HG02938 (cell line): ENCODE data around the gene PCDHGA9.
"Not testable (repeated sequence)": the region's sequence is repeated elsewhere in the genome, so short reads cannot be mapped to it uniquely, and the experiment has no call there.

Experiments used
- ATAC-seq: cut with Tn5 transposase; IDR thresholded peaks from one replicate; pipeline ENCODE4 v1.9.1; 2021; ENCODE audit warnings: mild to moderate bottlenecking, moderate library complexity; ENCODE audit not compliant: unreplicated experiment

The PCDHGA9 gene

DNA sequence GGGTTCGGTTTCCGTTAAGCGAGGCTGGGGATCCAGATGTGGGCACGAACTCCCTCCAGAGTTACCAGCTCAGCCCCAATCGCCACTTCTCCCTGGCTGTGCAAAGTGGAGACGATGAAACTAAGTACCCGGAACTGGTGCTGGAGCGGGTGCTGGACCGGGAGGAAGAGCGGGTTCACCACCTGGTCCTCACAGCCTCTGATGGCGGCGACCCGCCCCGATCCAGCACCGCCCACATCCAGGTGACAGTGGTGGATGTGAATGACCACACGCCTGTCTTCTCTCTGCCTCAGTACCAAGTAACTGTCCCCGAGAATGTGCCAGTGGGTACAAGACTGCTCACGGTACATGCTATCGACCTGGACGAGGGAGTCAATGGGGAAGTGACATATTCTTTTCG is 19.2 kb upstream of the PCDHGA9 start:
- no peak for ATAC-seq

DNA sequence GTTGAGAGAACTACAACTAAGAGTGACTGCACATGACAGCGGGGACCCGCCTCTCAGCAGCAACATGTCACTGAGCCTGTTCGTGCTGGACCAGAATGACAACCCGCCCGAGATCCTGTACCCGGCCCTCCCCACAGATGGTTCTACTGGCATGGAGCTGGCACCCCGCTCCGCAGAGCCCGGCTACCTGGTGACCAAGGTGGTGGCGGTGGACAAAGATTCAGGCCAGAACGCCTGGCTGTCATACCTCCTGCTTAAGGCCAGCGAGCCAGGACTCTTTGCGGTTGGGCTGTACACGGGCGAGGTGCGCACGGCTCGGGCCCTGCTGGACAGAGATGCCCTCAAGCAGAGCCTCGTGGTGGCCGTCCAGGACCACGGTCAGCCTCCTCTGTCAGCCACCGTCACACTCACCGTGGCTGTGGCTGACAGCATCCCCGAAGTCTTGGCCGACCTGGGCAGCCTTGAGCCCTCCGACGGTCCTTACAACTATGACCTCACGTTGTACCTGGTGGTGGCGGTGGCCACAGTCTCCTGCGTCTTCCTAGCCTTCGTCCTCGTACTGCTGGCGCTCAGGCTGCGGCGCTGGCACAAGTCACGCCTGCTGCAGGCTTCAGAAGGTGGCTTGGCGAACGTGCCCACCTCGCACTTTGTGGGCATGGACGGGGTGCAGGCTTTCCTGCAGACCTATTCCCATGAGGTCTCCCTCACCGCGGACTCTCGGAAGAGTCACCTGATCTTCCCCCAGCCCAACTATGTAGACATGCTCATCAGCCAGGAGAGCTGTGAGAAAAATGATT is 17.9 kb upstream of the PCDHGA9 start:
- no peak for ATAC-seq

DNA sequence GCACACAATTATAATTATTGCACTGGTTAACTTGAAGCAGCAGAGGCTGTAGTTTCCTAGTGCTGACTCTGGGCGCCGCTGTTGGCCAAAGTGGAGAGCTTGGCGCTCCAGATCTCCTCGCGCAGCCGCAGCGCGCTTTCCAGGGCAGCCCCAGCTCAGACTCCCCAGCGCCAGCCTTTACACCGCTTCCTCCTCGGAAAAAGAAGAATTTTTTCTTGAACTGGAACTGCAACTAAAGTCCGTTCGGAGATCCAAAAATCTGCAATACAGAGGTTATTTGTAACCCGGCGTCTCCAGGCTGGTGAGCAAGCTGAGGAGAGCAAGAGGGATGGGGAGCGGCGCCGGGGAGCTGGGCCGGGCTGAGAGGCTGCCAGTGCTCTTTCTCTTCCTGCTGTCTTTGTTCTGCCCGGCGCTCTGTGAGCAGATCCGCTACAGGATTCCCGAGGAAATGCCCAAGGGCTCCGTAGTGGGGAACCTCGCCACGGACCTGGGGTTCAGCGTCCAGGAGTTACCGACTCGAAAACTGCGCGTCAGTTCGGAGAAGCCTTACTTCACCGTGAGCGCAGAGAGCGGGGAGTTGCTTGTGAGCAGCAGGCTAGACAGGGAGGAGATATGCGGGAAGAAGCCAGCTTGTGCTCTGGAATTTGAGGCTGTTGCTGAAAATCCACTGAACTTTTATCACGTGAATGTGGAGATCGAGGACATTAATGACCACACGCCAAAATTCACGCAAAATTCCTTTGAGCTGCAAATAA is 14.8 kb upstream of the PCDHGA9 start, which contains the start of gene PCDHGB4:
Gene PCDHGB4, plus strand, starts transcription at position 142 of the 755 bp plus-strand sequence. Its CDS starts 187 bp downstream, at position 329.
- not testable (repeated sequence) for ATAC-seq

- no peak for ATAC-seq
Measured at GRCh38 chr5:141388661-141389060, 13.9 kb upstream of the PCDHGA9 start.

- no peak for ATAC-seq
Measured at GRCh38 chr5:141389153-141390042, 13.2 kb upstream of the PCDHGA9 start.

DNA sequence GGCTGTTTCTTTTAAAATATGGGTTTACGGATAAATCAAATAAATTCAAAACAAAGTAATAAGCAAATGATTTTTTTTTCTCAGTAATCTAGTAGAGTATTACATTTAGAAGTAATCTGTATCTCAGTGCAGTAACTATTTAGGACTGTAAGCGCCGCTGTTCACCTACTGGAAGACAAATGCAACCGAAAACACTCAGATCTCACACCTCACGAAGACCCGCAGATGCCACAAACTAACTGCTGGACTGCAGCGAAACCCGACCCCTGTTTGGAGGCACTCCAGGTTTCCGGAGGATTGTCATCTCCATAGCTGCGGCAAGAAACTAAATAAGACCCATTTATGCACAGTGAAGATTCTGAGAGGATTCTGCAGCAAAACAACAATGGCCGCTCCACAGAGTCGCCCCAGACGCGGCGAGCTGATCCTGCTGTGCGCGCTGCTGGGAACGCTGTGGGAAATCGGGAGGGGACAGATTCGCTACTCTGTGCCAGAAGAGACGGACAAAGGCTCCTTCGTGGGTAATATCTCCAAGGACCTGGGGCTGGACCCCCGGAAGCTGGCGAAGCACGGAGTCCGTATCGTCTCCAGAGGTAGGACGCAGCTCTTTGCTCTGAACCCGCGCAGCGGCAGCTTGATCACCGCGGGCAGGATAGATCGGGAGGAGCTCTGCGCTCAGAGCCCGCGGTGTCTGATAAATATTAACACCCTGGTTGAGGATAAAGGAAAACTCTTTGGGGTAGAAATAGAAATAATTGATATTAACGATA is 10.0 kb upstream of the PCDHGA9 start, which contains the start of gene PCDHGA8:
Gene PCDHGA8, plus strand, starts transcription at position 205 of the 770 bp plus-strand sequence. Its CDS starts 181 bp downstream, at position 386.
- no peak for ATAC-seq

DNA sequence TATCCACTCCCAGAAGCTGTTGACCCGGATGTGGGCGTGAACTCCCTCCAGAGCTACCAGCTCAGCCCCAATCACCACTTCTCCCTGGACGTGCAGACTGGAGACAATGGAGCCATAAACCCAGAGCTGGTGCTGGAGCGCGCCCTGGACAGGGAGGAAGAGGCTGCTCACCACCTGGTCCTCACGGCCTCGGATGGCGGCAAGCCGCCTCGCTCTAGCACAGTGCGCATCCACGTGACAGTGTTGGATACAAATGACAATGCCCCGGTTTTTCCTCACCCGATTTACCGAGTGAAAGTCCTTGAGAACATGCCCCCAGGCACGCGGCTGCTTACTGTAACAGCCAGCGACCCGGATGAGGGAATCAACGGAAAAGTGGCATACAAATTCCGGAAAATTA is 9.3 kb upstream of the PCDHGA9 start:
- no peak for ATAC-seq

GRCh38 chr5:141394401-141395187 is 8.0 kb upstream of the PCDHGA9 start:
- ATAC-seq: not testable (repeated sequence)

- ATAC-seq: peak; percentile 81
Measured at GRCh38 chr5:141397756-141398551, 4.6 kb upstream of the PCDHGA9 start, which contains the start of gene PCDHGB5. PCDHGB5 (plus strand) TSS chr5:141397947; CDS start chr5:141398128, 181 bp downstream.

DNA sequence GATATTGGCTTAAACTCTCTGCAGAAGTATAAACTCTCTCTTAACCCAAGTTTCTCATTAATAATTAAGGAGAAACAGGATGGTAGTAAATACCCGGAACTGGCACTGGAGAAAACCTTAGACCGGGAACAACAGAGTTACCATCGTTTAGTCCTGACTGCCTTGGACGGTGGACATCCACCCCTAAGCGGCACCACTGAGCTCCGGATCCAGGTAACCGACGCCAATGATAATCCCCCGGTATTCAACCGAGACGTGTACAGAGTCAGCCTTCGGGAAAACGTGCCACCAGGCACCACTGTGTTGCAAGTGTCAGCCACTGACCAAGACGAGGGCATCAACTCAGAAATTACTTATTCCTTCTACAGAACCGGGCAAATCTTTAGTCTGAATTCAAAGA is 4.0 kb upstream of the PCDHGA9 start:
- ATAC-seq: no peak

DNA sequence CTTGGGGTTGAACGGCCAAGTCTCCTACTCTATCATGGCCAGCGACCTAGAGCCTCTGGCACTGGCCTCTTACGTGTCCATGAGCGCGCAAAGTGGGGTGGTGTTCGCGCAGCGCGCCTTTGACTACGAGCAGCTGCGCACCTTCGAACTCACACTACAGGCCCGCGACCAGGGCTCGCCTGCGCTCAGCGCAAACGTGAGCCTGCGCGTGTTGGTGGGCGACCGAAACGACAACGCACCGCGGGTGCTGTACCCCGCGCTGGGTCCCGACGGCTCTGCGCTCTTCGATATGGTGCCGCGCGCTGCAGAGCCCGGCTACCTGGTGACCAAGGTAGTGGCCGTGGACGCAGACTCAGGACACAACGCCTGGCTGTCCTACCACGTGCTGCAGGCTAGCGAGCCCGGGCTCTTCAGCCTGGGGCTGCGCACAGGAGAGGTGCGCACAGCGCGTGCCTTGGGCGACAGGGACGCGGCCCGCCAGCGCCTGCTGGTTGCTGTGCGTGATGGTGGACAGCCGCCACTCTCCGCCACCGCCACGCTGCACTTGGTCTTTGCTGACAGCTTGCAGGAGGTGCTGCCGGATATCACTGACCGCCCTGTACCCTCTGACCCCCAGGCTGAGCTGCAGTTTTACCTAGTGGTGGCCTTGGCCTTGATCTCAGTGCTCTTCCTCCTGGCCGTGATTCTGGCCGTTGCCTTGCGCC is 2.9 kb upstream of the PCDHGA9 start:
- no peak for ATAC-seq

GRCh38 chr5:141403387-141403786 is 809 bp downstream of the PCDHGA9 start:
- ATAC-seq: no peak

DNA sequence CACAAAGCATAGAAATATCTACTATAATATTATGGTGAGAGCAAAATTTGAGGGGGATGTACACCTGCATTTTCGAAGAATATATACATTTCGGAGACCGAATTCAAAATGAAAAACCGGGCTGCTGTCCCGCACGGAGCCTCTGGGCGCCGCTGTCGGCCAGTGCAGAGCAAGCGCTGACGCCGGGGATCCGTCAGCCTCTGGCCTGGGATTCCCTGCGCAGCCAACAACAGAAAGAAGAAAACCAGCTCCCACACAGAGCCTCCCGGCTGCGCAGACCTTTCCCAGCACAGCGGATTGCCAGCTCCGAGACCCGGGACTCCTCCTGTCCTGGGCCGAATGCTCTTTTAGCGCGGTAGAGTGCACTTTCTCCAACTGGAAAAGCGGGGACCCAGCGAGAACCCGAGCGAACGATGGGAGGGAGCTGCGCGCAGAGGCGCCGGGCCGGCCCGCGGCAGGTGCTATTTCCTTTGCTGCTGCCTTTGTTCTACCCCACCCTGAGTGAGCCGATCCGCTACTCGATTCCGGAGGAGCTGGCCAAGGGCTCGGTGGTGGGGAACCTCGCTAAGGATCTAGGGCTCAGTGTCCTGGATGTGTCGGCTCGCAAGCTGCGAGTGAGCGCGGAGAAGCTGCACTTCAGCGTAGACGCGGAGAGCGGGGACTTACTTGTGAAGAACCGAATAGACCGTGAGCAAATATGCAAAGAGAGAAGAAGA is 5.4 kb downstream of the PCDHGA9 start, which contains the start of gene PCDHGB6:
Gene PCDHGB6, plus strand, starts transcription at position 232 of the 716 bp plus-strand sequence. Its CDS starts 182 bp downstream, at position 414.
- ATAC-seq: peak; percentile 49

DNA sequence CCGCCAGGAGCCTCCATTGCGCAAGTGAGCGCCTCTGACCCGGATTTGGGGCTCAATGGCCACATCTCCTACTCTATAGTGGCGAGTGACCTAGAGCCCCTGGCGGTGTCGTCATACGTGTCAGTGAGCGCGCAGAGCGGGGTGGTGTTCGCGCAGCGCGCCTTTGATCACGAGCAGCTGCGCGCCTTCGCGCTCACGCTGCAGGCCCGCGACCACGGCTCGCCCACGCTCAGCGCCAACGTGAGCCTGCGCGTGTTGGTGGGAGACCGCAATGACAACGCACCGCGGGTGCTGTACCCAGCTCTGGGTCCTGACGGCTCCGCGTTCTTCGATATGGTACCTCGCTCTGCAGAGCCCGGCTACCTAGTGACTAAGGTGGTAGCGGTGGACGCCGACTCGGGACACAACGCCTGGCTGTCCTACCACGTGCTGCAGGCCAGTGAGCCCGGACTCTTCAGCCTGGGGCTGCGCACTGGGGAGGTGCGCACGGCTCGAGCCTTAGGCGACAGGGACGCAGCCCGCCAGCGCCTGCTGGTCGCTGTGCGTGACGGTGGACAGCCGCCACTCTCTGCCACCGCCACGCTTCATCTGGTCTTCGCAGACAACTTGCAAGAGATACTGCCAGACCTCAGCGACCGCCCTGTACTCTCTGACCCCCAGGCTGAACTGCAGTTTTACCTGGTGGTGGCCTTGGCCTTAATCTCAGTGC is 7.2 kb downstream of the PCDHGA9 start:
- no peak for ATAC-seq

GRCh38 chr5:141411575-141411974 is 9.0 kb downstream of the PCDHGA9 start:
- ATAC-seq: no peak

- peak; percentile 74 for ATAC-seq
Measured at GRCh38 chr5:141412854-141413539, 10.4 kb downstream of the PCDHGA9 start, which contains the start of gene PCDHGA10. PCDHGA10 (plus strand) TSS chr5:141412987; CDS start chr5:141413176, 189 bp downstream.
